ENCODE data around the gene PRSS36.

The PRSS36 gene

GRCh38 chr16:31134091-31134571 is 15.7 kb downstream of the PRSS36 start:
- Mint-ChIP-seq H3K4me1 (no peaks in the 10 kb centered on the region), H3K27ac (ENCODE audit: low read depth) (peak overlapping the region; percentile 10), H3K36me3 (ENCODE audit: insufficient read depth) (peaks cover 13% of the 10 kb centered on the region), H3K27me3 (no peaks in the 10 kb centered on the region), H3K9me3 (no peaks in the 10 kb centered on the region), H3K4me3 (no peak overlapping the region)
- DNase-seq (ENCODE audit: low spot score in 2 of 2) (no peak), ATAC-seq (replicated peaks; ENCODE audit: extremely low read depth, poor library complexity, severe bottlenecking) (no peak)

- Mint-ChIP-seq H3K4me3 (no peak overlapping the region), H3K9me3 (no peaks in the 10 kb centered on the region), H3K4me1 (no peaks in the 10 kb centered on the region), H3K27me3 (no peaks in the 10 kb centered on the region), H3K36me3 (ENCODE audit: insufficient read depth) (peaks cover 15% of the 10 kb centered on the region), H3K27ac (ENCODE audit: low read depth) (no peak overlapping the region)
- no peak for DNase-seq (ENCODE audit: low spot score in 2 of 2)
- no peak for ATAC-seq (replicated peaks; ENCODE audit: extremely low read depth, poor library complexity, severe bottlenecking)
Observed at GRCh38 chr16:31133046-31133501, 16.8 kb downstream of the PRSS36 start.

GRCh38 chr16:31132303-31132979 is 17.4 kb downstream of the PRSS36 start:
- no peak overlapping the region for H3K27ac Mint-ChIP-seq (ENCODE audit: low read depth)
- no peak for ATAC-seq (replicated peaks; ENCODE audit: extremely low read depth, poor library complexity, severe bottlenecking)
- no peak for DNase-seq (ENCODE audit: low spot score in 2 of 2)
- no peaks in the 10 kb centered on the region for H3K27me3 Mint-ChIP-seq
- no peak overlapping the region for H3K4me3 Mint-ChIP-seq
- no peaks in the 10 kb centered on the region for H3K9me3 Mint-ChIP-seq
- H3K4me1 Mint-ChIP-seq = no peaks in the 10 kb centered on the region
- H3K36me3 Mint-ChIP-seq (ENCODE audit: insufficient read depth) = peaks cover 18% of the 10 kb centered on the region

GRCh38 chr16:31131841-31132271 is 18.0 kb downstream of the PRSS36 start:
- Mint-ChIP-seq H3K36me3 (ENCODE audit: insufficient read depth) (peaks cover 19% of the 10 kb centered on the region), H3K4me3 (no peak overlapping the region), H3K4me1 (no peaks in the 10 kb centered on the region), H3K9me3 (no peaks in the 10 kb centered on the region), H3K27ac (ENCODE audit: low read depth) (peak overlapping the region; percentile 59), H3K27me3 (no peaks in the 10 kb centered on the region)
- no peak for DNase-seq (ENCODE audit: low spot score in 2 of 2)
- no peak for ATAC-seq (replicated peaks; ENCODE audit: extremely low read depth, poor library complexity, severe bottlenecking)

- DNase-seq (ENCODE audit: low spot score in 2 of 2) (no peak), ATAC-seq (replicated peaks; ENCODE audit: extremely low read depth, poor library complexity, severe bottlenecking) (no peak)
- no peaks in the 10 kb centered on the region for H3K27me3 Mint-ChIP-seq
- no peaks in the 10 kb centered on the region for H3K9me3 Mint-ChIP-seq
- no peak overlapping the region for H3K4me3 Mint-ChIP-seq
- no peaks in the 10 kb centered on the region for H3K4me1 Mint-ChIP-seq
- H3K27ac Mint-ChIP-seq (ENCODE audit: low read depth) = peak overlapping the region; percentile 59
- H3K36me3 Mint-ChIP-seq (ENCODE audit: insufficient read depth) = peaks cover 20% of the 10 kb centered on the region
Observed at GRCh38 chr16:31131416-31131815, 18.4 kb downstream of the PRSS36 start.

GRCh38 chr16:31130899-31131298 is 19.0 kb downstream of the PRSS36 start:
- Mint-ChIP-seq H3K4me1 (peaks cover 5% of the 10 kb centered on the region), H3K4me3 (no peak overlapping the region), H3K9me3 (no peaks in the 10 kb centered on the region), H3K27ac (ENCODE audit: low read depth) (peak overlapping the region; percentile 59), H3K27me3 (no peaks in the 10 kb centered on the region), H3K36me3 (ENCODE audit: insufficient read depth) (peaks cover 19% of the 10 kb centered on the region)
- DNase-seq (ENCODE audit: low spot score in 2 of 2) = no peak
- ATAC-seq (replicated peaks; ENCODE audit: extremely low read depth, poor library complexity, severe bottlenecking) = no peak

- Mint-ChIP-seq H3K4me3 (no peak overlapping the region), H3K4me1 (peaks cover 9% of the 10 kb centered on the region), H3K27me3 (no peaks in the 10 kb centered on the region), H3K27ac (ENCODE audit: low read depth) (no peak overlapping the region), H3K36me3 (ENCODE audit: insufficient read depth) (peaks cover 19% of the 10 kb centered on the region), H3K9me3 (no peaks in the 10 kb centered on the region)
- DNase-seq (ENCODE audit: low spot score in 2 of 2) (no peak), ATAC-seq (replicated peaks; ENCODE audit: extremely low read depth, poor library complexity, severe bottlenecking) (no peak)
Observed at GRCh38 chr16:31130336-31130891, 19.5 kb downstream of the PRSS36 start.

GRCh38 chr16:31129568-31130335 is 20.1 kb downstream of the PRSS36 start:
- Mint-ChIP-seq H3K4me1 (peaks cover 9% of the 10 kb centered on the region), H3K9me3 (no peaks in the 10 kb centered on the region), H3K27me3 (no peaks in the 10 kb centered on the region), H3K36me3 (ENCODE audit: insufficient read depth) (peaks cover 19% of the 10 kb centered on the region), H3K4me3 (no peak overlapping the region), H3K27ac (ENCODE audit: low read depth) (no peak overlapping the region)
- no peak for ATAC-seq (replicated peaks; ENCODE audit: extremely low read depth, poor library complexity, severe bottlenecking)
- DNase-seq (ENCODE audit: low spot score in 2 of 2) = no peak

- Mint-ChIP-seq H3K36me3 (ENCODE audit: insufficient read depth) (peaks cover 23% of the 10 kb centered on the region), H3K27ac (ENCODE audit: low read depth) (no peak overlapping the region), H3K4me3 (no peak overlapping the region), H3K9me3 (no peaks in the 10 kb centered on the region), H3K4me1 (peaks cover 9% of the 10 kb centered on the region), H3K27me3 (no peaks in the 10 kb centered on the region)
- ATAC-seq (replicated peaks; ENCODE audit: extremely low read depth, poor library complexity, severe bottlenecking) (peak; percentile 57), DNase-seq (ENCODE audit: low spot score in 2 of 2) (no peak)
Observed at GRCh38 chr16:31128711-31129567, 20.9 kb downstream of the PRSS36 start.

GRCh38 chr16:31127182-31127581 is 22.7 kb downstream of the PRSS36 start:
- H3K27ac Mint-ChIP-seq (ENCODE audit: low read depth) = no peak overlapping the region
- peaks cover 9% of the 10 kb centered on the region for H3K4me1 Mint-ChIP-seq
- peaks cover 33% of the 10 kb centered on the region for H3K36me3 Mint-ChIP-seq (ENCODE audit: insufficient read depth)
- ATAC-seq (replicated peaks; ENCODE audit: extremely low read depth, poor library complexity, severe bottlenecking) = no peak
- DNase-seq (ENCODE audit: low spot score in 2 of 2) = no peak
- no peaks in the 10 kb centered on the region for H3K9me3 Mint-ChIP-seq
- H3K27me3 Mint-ChIP-seq = no peaks in the 10 kb centered on the region
- H3K4me3 Mint-ChIP-seq = no peak overlapping the region

GRCh38 chr16:31125844-31126243 is 24.0 kb downstream of the PRSS36 start:
- Mint-ChIP-seq H3K27me3 (no peaks in the 10 kb centered on the region), H3K9me3 (no peaks in the 10 kb centered on the region), H3K36me3 (ENCODE audit: insufficient read depth) (peaks cover 38% of the 10 kb centered on the region)

GRCh38 chr16:31120129-31120528 is 29.7 kb downstream of the PRSS36 start:
- H3K27ac Mint-ChIP-seq (ENCODE audit: low read depth) = no peak overlapping the region
- ATAC-seq (replicated peaks; ENCODE audit: extremely low read depth, poor library complexity, severe bottlenecking) (no peak), DNase-seq (ENCODE audit: low spot score in 2 of 2) (no peak)
- peaks cover 11% of the 10 kb centered on the region for H3K4me1 Mint-ChIP-seq
- H3K4me3 Mint-ChIP-seq = no peak overlapping the region
- H3K27me3 Mint-ChIP-seq = no peaks in the 10 kb centered on the region
- H3K36me3 Mint-ChIP-seq (ENCODE audit: insufficient read depth) = peaks cover 41% of the 10 kb centered on the region
- no peaks in the 10 kb centered on the region for H3K9me3 Mint-ChIP-seq

More at GRCh38 chr16:31125844-31126243, 24.0 kb downstream of the PRSS36 start:
- H3K27ac Mint-ChIP-seq (ENCODE audit: low read depth) = peak overlapping the region; percentile 72
- ATAC-seq (replicated peaks; ENCODE audit: extremely low read depth, poor library complexity, severe bottlenecking) (no peak), DNase-seq (ENCODE audit: low spot score in 2 of 2) (no peak)
- H3K4me1 Mint-ChIP-seq = peaks cover 9% of the 10 kb centered on the region
- no peak overlapping the region for H3K4me3 Mint-ChIP-seq
